Activated CD4-positive, alpha-beta T cell treated with anti-CD3 and anti-CD28 coated beads, Interleukin-2, amount 10 ng/mL, durations not matched to agents 24 days and 14 days (primary cell): ENCODE data around the gene EXOC4. TPM values are rescaled to one million over a fixed set of nuclear protein-coding genes. Genes with fewer than 3 reads are reported as not detected.
"Not testable (repeated sequence)": the region's sequence is repeated elsewhere in the genome, so short reads cannot be mapped to it uniquely, and the experiment has no call there.

Experiments
- DNase-seq: peaks from one replicate; pipeline ENCODE4 v3.0.0; 2022
- H3K27ac Mint-ChIP-seq: one replicate; pipeline ENCODE4 v1.8.0; 2022; ENCODE audit warnings: mild to moderate bottlenecking, mixed read lengths
- H3K27me3 Mint-ChIP-seq: one replicate; pipeline ENCODE4 v1.8.0; 2022; ENCODE audit warnings: mixed read lengths
- H3K36me3 Mint-ChIP-seq: one replicate; pipeline ENCODE4 v1.8.0; 2022; ENCODE audit warnings: low read depth, mild to moderate bottlenecking, mixed read lengths
- H3K4me1 Mint-ChIP-seq: one replicate; pipeline ENCODE4 v1.8.0; 2021; ENCODE audit warnings: mixed read lengths
- H3K4me3 Mint-ChIP-seq: one replicate; pipeline ENCODE4 v1.8.0; 2022; ENCODE audit warnings: mild to moderate bottlenecking, moderate library complexity, mixed read lengths
- H3K9me3 Mint-ChIP-seq: one replicate; pipeline ENCODE4 v1.8.0; 2021; ENCODE audit warnings: mixed read lengths
- intact Hi-C: fragments of 100-400 bp; cut with micrococcal nuclease; formaldehyde crosslinking; loops from one replicate; pipeline ENCODE4 v1.15.1; 2023
- total RNA-seq: library from RNA; stranded (reverse); gene quantifications from 2 replicates; pipeline ENCODE4 v1.2.3, GENCODE V29; 2022

Gene EXOC4
- total RNA-seq = 50.0 and 53.0 TPM in 2 replicates

GRCh38 chr7:133252858-133253518 is at the start of gene EXOC4:
EXOC4 (plus strand) TSS chr7:133253078.
- Mint-ChIP-seq H3K36me3 (peaks cover 7% of the 10 kb centered on the region), H3K4me3 (peak within 1 kb of the TSS; percentile 95), H3K27me3 (no peaks in the 10 kb centered on the region), H3K4me1 (peaks cover 22% of the 10 kb centered on the region), H3K27ac (peak within 1 kb of the TSS; percentile 91), H3K9me3 (no peaks in the 10 kb centered on the region)
- intact Hi-C loops = loop anchor here (1.0 to 10.0 kb wide), 5 partner anchors 171 to 1064 kb away; partner anchors contain the start of genes CHCHD3, LRGUK and SLC35B4
- DNase-seq = peak; percentile 98

GRCh38 chr7:133203490-133203889 is 49.4 kb upstream of the EXOC4 start:
- Mint-ChIP-seq H3K4me1 (no peaks in the 10 kb centered on the region), H3K36me3 (no peaks in the 10 kb centered on the region), H3K27me3 (peaks cover 3% of the 10 kb centered on the region), H3K27ac (no peak overlapping the region), H3K4me3 (no peak overlapping the region), H3K9me3 (no peaks in the 10 kb centered on the region)
- intact Hi-C loops = no loop called here
- no peak for DNase-seq

GRCh38 chr7:133207687-133208086 is 45.2 kb upstream of the EXOC4 start:
- Mint-ChIP-seq H3K27ac (no peak overlapping the region), H3K9me3 (peaks cover 5% of the 10 kb centered on the region)

GRCh38 chr7:133210817-133211216 is 42.1 kb upstream of the EXOC4 start:
- H3K9me3 Mint-ChIP-seq, H3K4me3 Mint-ChIP-seq, DNase-seq, H3K27ac Mint-ChIP-seq, intact Hi-C loops, H3K4me1 Mint-ChIP-seq, H3K36me3 Mint-ChIP-seq: not testable (repeated sequence)
- H3K27me3 Mint-ChIP-seq = peaks cover 18% of the 10 kb centered on the region

More at GRCh38 chr7:133207687-133208086, 45.2 kb upstream of the EXOC4 start:
- Mint-ChIP-seq H3K36me3 (no peaks in the 10 kb centered on the region), H3K4me3 (no peak overlapping the region), H3K27me3 (peaks cover 14% of the 10 kb centered on the region), H3K4me1 (no peaks in the 10 kb centered on the region)
- intact Hi-C loops = no loop called here
- no peak for DNase-seq

GRCh38 chr7:133213772-133214171 is 39.1 kb upstream of the EXOC4 start:
- H3K36me3 Mint-ChIP-seq, H3K27ac Mint-ChIP-seq, DNase-seq, intact Hi-C loops, H3K9me3 Mint-ChIP-seq, H3K4me1 Mint-ChIP-seq, H3K4me3 Mint-ChIP-seq: not testable (repeated sequence)
- H3K27me3 Mint-ChIP-seq = peaks cover 20% of the 10 kb centered on the region

- intact Hi-C loops = no loop called here
- H3K36me3 Mint-ChIP-seq = no peaks in the 10 kb centered on the region
- no peak overlapping the region for H3K4me3 Mint-ChIP-seq
- no peak for DNase-seq
- peaks cover 9% of the 10 kb centered on the region for H3K9me3 Mint-ChIP-seq
- H3K27me3 Mint-ChIP-seq = peaks cover 9% of the 10 kb centered on the region
- no peak overlapping the region for H3K27ac Mint-ChIP-seq
- H3K4me1 Mint-ChIP-seq = no peaks in the 10 kb centered on the region
Observed at GRCh38 chr7:133217773-133218172, 35.1 kb upstream of the EXOC4 start.

GRCh38 chr7:133230591-133231194 is 22.2 kb upstream of the EXOC4 start:
- intact Hi-C loops = no loop called here
- H3K27me3 Mint-ChIP-seq = peaks cover 7% of the 10 kb centered on the region
- peak; percentile 82 for DNase-seq
- no peak overlapping the region for H3K4me3 Mint-ChIP-seq
- H3K36me3 Mint-ChIP-seq = no peaks in the 10 kb centered on the region
- H3K9me3 Mint-ChIP-seq = no peaks in the 10 kb centered on the region
- no peaks in the 10 kb centered on the region for H3K4me1 Mint-ChIP-seq
- H3K27ac Mint-ChIP-seq = no peak overlapping the region

- Mint-ChIP-seq H3K9me3 (no peaks in the 10 kb centered on the region), H3K4me1 (no peaks in the 10 kb centered on the region), H3K27ac (no peak overlapping the region), H3K4me3 (no peak overlapping the region), H3K27me3 (peaks cover 12% of the 10 kb centered on the region), H3K36me3 (no peaks in the 10 kb centered on the region)
- DNase-seq = no peak
- intact Hi-C loops = no loop called here
Observed at GRCh38 chr7:133233142-133233541, 19.7 kb upstream of the EXOC4 start.

- Mint-ChIP-seq H3K27me3 (peaks cover 11% of the 10 kb centered on the region), H3K27ac (no peak overlapping the region), H3K4me3 (no peak overlapping the region), H3K9me3 (no peaks in the 10 kb centered on the region), H3K4me1 (no peaks in the 10 kb centered on the region), H3K36me3 (no peaks in the 10 kb centered on the region)
- intact Hi-C loops = no loop called here
- no peak for DNase-seq
Observed at GRCh38 chr7:133234961-133235875, 17.7 kb upstream of the EXOC4 start.

GRCh38 chr7:133237545-133237944 is 15.3 kb upstream of the EXOC4 start:
- H3K27me3 Mint-ChIP-seq = peaks cover 17% of the 10 kb centered on the region
- no peaks in the 10 kb centered on the region for H3K36me3 Mint-ChIP-seq
- DNase-seq = no peak
- no peaks in the 10 kb centered on the region for H3K4me1 Mint-ChIP-seq
- no peak overlapping the region for H3K4me3 Mint-ChIP-seq
- H3K9me3 Mint-ChIP-seq = no peaks in the 10 kb centered on the region
- intact Hi-C loops = no loop called here
- no peak overlapping the region for H3K27ac Mint-ChIP-seq

GRCh38 chr7:133240302-133240701 is 12.6 kb upstream of the EXOC4 start:
- H3K27ac Mint-ChIP-seq = no peak overlapping the region
- H3K4me1 Mint-ChIP-seq = no peaks in the 10 kb centered on the region
- no peak overlapping the region for H3K4me3 Mint-ChIP-seq
- intact Hi-C loops = no loop called here
- H3K36me3 Mint-ChIP-seq = no peaks in the 10 kb centered on the region
- no peaks in the 10 kb centered on the region for H3K9me3 Mint-ChIP-seq
- H3K27me3 Mint-ChIP-seq = peaks cover 21% of the 10 kb centered on the region
- no peak for DNase-seq

GRCh38 chr7:133246558-133246957 is 6.3 kb upstream of the EXOC4 start:
- Mint-ChIP-seq H3K36me3 (no peaks in the 10 kb centered on the region), H3K27ac (no peak overlapping the region), H3K9me3 (no peaks in the 10 kb centered on the region), H3K27me3 (peaks cover 10% of the 10 kb centered on the region), H3K4me3 (no peak overlapping the region), H3K4me1 (no peaks in the 10 kb centered on the region)
- DNase-seq = no peak
- intact Hi-C loops = no loop called here

GRCh38 chr7:133248901-133249300 is 4.0 kb upstream of the EXOC4 start:
- H3K4me1 Mint-ChIP-seq = peaks cover 6% of the 10 kb centered on the region
- no peaks in the 10 kb centered on the region for H3K27me3 Mint-ChIP-seq
- H3K27ac Mint-ChIP-seq = no peak overlapping the region
- no peaks in the 10 kb centered on the region for H3K9me3 Mint-ChIP-seq
- no peak for DNase-seq
- no peak overlapping the region for H3K4me3 Mint-ChIP-seq
- intact Hi-C loops = no loop called here
- no peaks in the 10 kb centered on the region for H3K36me3 Mint-ChIP-seq

- peaks cover 20% of the 10 kb centered on the region for H3K4me1 Mint-ChIP-seq
- H3K27ac Mint-ChIP-seq = no peak overlapping the region
- H3K27me3 Mint-ChIP-seq = no peaks in the 10 kb centered on the region
- H3K4me3 Mint-ChIP-seq = peak overlapping the region; percentile 95
- no peak for DNase-seq
- intact Hi-C loops = loop anchor here (2.0 to 10.0 kb wide), 3 partner anchors 232 to 1064 kb away; partner anchors contain the start of gene SLC35B4
- H3K9me3 Mint-ChIP-seq = no peaks in the 10 kb centered on the region
- H3K36me3 Mint-ChIP-seq = peaks cover 7% of the 10 kb centered on the region
Observed at GRCh38 chr7:133252506-133252857, 396 bp upstream of the EXOC4 start.
